RWPE2 (cell line): ENCODE measurements around the gene UCMA.

ENCODE experiments used
- ATAC-seq: fragments of 200-7000 bp; cut with Tn5 transposase; 3 replicates; pipeline ENCODE4 v1.9.1; 2021; ENCODE audit warnings: low read depth
- DNase-seq: peaks from one replicate; pipeline ENCODE4 v3.0.0-alpha.2; 2020; ENCODE audit warnings: low spot score
- H3K27ac ChIP-seq: fragments of 450-650 bp; 2 replicates; pipeline ENCODE4 v1.5.1; 2017; ENCODE audit warnings: mild to moderate bottlenecking; ENCODE audit not compliant: poor library complexity, severe bottlenecking
- H3K27me3 ChIP-seq: fragments of 250-450 bp; sonication (Bioruptor Pico); 2 replicates; pipeline ENCODE4 v1.5.1; 2021; ENCODE audit warnings: mild to moderate bottlenecking, moderate library complexity; ENCODE audit not compliant: insufficient read depth, poor library complexity, severe bottlenecking
- H3K36me3 ChIP-seq: fragments of 250-450 bp; sonication (Bioruptor Pico); 2 replicates; pipeline ENCODE4 v1.5.1; 2020; ENCODE audit warnings: low read depth, mild to moderate bottlenecking, moderate library complexity
- H3K4me1 ChIP-seq: fragments of 250-450 bp; sonication (Bioruptor Pico); 2 replicates; pipeline ENCODE4 v1.5.1; 2021; ENCODE audit warnings: mild to moderate bottlenecking, moderate library complexity; ENCODE audit not compliant: insufficient read depth, poor library complexity, severe bottlenecking
- H3K4me3 ChIP-seq: fragments of 250-450 bp; sonication (Bioruptor Pico); 2 replicates; pipeline ENCODE4 v1.5.1; 2021; ENCODE audit warnings: mild to moderate bottlenecking, moderate library complexity; ENCODE audit not compliant: severe bottlenecking
- H3K9me3 ChIP-seq: fragments of 250-450 bp; sonication (Bioruptor Pico); 2 replicates; pipeline ENCODE4 v1.5.1; 2021; ENCODE audit warnings: mild to moderate bottlenecking, moderate library complexity; ENCODE audit not compliant: severe bottlenecking
- TF ChIP-seq, protein P1 (sequence below): fragments of 450-650 bp; IDR thresholded peaks from one replicate; pipeline ENCODE4 v1.5.1; 2017; ENCODE audit warnings: mild to moderate bottlenecking, moderate library complexity; ENCODE audit not compliant: poor library complexity, severe bottlenecking

UCMA gene

DNA sequence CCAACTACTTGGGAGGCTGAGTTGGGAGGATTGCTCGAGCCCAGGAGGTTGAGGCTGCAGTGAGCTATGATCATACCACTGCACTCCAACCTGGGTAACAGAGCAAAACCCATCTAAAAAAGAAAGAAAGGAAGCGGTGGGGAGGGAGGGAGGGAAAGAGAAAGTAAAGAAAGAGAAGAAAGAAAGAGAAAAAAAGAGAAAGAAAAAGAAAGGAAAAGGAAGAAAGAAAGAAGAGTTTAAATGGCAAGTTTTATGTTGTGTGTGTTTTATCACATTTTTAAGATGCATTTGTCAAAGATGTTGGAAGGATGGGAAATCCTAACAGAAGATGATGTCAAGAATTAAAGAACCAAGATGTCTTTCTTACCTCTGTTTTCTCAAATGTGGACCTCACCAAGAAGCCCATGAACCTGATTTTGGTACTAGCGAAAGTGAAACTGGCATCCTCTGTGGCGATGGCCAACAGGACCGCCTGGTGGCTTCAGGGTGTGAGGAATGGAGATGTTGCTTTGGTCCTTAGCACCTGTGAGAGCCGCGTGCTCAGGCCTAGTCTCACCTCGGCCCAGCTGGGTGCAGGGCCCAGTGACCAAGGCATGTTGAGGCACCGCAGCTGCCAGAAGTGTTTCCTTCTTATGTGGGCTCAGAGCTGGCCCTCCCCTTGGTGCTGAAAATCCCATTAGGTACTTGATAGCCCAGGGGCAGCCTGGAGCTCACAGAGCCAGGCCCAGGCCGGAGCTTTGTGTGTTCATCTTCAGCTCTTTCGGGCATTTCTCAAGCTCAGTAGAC lies 9.8 kb downstream of the UCMA start:
- no peaks in the 10 kb centered on the region for H3K27me3 ChIP-seq
- TF ChIP-seq, protein P1, sequence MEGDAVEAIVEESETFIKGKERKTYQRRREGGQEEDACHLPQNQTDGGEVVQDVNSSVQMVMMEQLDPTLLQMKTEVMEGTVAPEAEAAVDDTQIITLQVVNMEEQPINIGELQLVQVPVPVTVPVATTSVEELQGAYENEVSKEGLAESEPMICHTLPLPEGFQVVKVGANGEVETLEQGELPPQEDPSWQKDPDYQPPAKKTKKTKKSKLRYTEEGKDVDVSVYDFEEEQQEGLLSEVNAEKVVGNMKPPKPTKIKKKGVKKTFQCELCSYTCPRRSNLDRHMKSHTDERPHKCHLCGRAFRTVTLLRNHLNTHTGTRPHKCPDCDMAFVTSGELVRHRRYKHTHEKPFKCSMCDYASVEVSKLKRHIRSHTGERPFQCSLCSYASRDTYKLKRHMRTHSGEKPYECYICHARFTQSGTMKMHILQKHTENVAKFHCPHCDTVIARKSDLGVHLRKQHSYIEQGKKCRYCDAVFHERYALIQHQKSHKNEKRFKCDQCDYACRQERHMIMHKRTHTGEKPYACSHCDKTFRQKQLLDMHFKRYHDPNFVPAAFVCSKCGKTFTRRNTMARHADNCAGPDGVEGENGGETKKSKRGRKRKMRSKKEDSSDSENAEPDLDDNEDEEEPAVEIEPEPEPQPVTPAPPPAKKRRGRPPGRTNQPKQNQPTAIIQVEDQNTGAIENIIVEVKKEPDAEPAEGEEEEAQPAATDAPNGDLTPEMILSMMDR = no peak
- ATAC-seq = no peak
- no peak overlapping the region for H3K27ac ChIP-seq
- H3K4me1 ChIP-seq = no peaks in the 10 kb centered on the region
- no peaks in the 10 kb centered on the region for H3K36me3 ChIP-seq
- no peak for DNase-seq
- H3K9me3 ChIP-seq = no peaks in the 10 kb centered on the region
- no peak overlapping the region for H3K4me3 ChIP-seq

DNA sequence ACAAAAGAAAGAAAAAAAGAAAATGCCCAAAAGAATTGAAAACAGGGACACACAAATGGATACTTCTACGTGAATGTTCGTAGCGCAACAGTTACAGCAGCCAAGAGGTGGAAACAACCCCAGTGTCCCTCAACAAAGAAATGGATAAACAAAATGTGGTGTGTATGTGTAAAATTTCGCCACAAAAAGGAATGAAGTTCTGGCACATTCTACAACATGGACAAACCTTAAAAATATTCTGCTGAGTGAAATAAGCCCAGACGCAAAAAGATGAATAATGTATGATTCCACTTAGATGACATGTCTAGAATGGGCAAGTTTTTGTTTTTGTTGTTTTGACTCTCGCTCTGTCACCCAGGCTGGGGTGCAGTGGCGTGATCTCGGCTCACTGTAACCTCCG lies 10.9 kb downstream of the UCMA start:
- Histone ChIP-seq H3K36me3 (no peaks in the 10 kb centered on the region), H3K4me3 (no peak overlapping the region), H3K9me3 (no peaks in the 10 kb centered on the region), H3K27me3 (no peaks in the 10 kb centered on the region), H3K27ac (no peak overlapping the region), H3K4me1 (no peaks in the 10 kb centered on the region)
- TF ChIP-seq, protein P1 = no peak
- no peak for ATAC-seq
- DNase-seq = no peak

DNA sequence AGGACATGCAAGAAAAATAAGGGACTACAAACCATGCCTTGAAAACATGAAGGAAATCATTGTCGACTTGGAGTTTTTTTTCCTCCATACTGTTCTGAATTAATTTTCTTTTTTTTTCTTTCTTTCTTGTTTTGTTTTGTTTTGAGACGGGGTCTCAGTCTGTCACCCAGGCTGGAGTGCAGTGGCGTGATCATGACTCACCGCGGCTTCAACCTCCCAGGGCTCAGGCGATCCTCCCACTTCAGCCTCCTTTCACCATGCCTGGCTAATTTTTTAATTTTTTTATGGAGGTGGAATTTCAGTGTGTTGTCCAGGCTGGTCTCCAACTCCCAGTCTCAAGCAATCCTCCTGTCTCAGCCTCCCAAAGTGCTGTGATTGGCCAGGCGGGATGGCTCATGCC lies 11.6 kb downstream of the UCMA start:
- no peak overlapping the region for H3K27ac ChIP-seq
- no peak for ATAC-seq
- TF ChIP-seq, protein P1 = no peak
- H3K4me3 ChIP-seq = no peak overlapping the region
- DNase-seq = no peak
- H3K9me3 ChIP-seq = no peaks in the 10 kb centered on the region
- H3K27me3 ChIP-seq = no peaks in the 10 kb centered on the region
- H3K36me3 ChIP-seq = no peaks in the 10 kb centered on the region
- no peaks in the 10 kb centered on the region for H3K4me1 ChIP-seq

DNA sequence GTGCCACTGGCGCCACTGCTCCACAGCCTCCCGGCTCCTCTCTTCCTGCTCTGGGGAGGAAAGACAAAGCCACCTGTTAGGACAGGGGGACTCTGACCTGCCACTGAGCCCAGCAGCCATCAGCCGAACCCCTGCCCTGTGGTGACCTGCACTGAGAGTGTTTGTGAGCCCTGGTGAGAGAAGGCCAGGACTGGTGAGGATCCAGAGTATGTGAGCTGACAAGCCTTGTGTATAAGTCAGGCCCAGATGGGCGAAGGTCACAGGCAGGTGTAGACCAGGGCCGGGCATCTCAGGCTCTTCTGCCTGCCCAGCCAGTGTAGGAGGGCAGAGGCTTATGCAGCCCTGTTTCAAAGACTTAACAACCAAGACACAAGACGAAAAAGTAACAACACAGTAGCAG lies 12.0 kb downstream of the UCMA start:
- DNase-seq = no peak
- TF ChIP-seq, protein P1 = no peak
- Histone ChIP-seq H3K27me3 (no peaks in the 10 kb centered on the region), H3K4me3 (no peak overlapping the region), H3K4me1 (no peaks in the 10 kb centered on the region), H3K9me3 (no peaks in the 10 kb centered on the region), H3K36me3 (no peaks in the 10 kb centered on the region), H3K27ac (no peak overlapping the region)
- ATAC-seq = no peak

DNA sequence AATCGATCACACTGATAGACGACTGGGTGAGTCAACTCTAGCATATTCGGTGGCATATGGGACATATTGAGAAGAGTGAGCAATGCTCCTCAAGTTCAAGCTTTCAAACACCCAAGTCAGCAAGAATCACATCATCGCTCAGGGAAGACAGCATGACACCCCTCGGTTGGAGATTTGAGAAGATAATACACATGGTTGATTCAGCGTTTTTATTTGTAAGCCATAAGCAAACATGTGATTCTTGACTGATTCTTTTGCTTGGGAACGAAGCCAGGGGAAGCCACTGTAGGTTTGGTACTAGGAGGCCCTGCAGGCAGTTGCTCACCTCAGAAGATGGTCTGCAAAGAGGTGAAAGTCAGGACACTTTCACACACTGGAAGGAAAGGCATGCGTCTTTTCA lies 12.6 kb downstream of the UCMA start:
- no peak for ATAC-seq
- no peaks in the 10 kb centered on the region for H3K4me1 ChIP-seq
- no peak overlapping the region for H3K27ac ChIP-seq
- TF ChIP-seq, protein P1 = no peak
- DNase-seq = no peak
- no peak overlapping the region for H3K4me3 ChIP-seq
- H3K36me3 ChIP-seq = no peaks in the 10 kb centered on the region
- no peaks in the 10 kb centered on the region for H3K27me3 ChIP-seq
- no peaks in the 10 kb centered on the region for H3K9me3 ChIP-seq
